ENCODE data around the gene CYP3A5.

DNA sequence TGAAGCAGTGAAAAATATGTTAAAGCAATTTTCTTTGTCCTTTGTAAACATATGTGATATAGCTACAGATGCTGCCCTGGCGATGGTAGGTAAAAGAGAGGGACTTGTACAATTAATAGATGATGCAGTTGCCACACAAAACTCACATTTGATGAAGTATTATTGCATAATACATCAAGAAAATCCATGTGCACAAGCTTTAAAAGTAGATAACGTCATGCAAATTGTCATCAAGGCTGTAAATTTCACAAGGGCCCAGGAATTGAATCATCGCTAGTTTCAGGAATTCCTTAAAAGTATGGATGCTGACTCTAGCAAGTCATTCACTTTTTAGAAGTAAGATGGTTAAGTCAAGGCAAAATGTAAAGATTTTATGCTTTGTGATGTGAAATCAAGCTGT lies 10.0 kb downstream of the CYP3A5 start:
- no peak for TF ChIP-seq EZH2 (IDR thresholded peaks at IDR 0.05)
- TF ChIP-seq POLR2AphosphoS5 (IDR thresholded peaks at IDR 0.05; ENCODE audit: borderline replicate concordance, low read depth, low read length): no peak

Measured in SK-N-MC (cell line).